NT2/D1 (cell line): Measurements from ENCODE around the gene TIGAR.
A peak's percentile ranks its signal among the peaks of the same experiment; 100 is the strongest.

Source experiments
- DNase-seq: peaks from one replicate; pipeline ENCODE4 v3.0.0-alpha.2; 2011; ENCODE audit warnings: low read depth, low spot score
- H3K27me3 ChIP-seq: 2 replicates; pipeline ENCODE4 v1.6.0; 2011; ENCODE audit warnings: mild to moderate bottlenecking; ENCODE audit not compliant: insufficient read length, insufficient read depth
- H3K36me3 ChIP-seq: 2 replicates; pipeline ENCODE4 v1.6.1; 2011; ENCODE audit warnings: mild to moderate bottlenecking, low read length, mixed read lengths; ENCODE audit not compliant: insufficient read depth, insufficient read length
- H3K4me1 ChIP-seq: 2 replicates; pipeline ENCODE4 v1.5.1; 2011; ENCODE audit not compliant: insufficient read depth, insufficient read length
- H3K4me3 ChIP-seq: 2 replicates; pipeline ENCODE4 v1.5.1; 2011; ENCODE audit warnings: low read depth; ENCODE audit not compliant: insufficient read length
- H3K9ac ChIP-seq: 2 replicates; pipeline ENCODE4 v1.6.0; 2011; ENCODE audit warnings: low read depth; ENCODE audit not compliant: insufficient read length
- H3K9me3 ChIP-seq: 2 replicates; pipeline ENCODE4 v1.5.1; 2011; ENCODE audit warnings: mild to moderate bottlenecking, low read length; ENCODE audit not compliant: insufficient read depth
- SUZ12 ChIP-seq: IDR thresholded peaks from 2 replicates; pipeline ENCODE4 v1.6.1; 2011; ENCODE audit not compliant: insufficient read length, insufficient read depth; ENCODE audit errors: extremely low read depth
- YY1 ChIP-seq: IDR thresholded peaks from 2 replicates; pipeline ENCODE4 v1.6.1; 2011; ENCODE audit not compliant: insufficient read length, insufficient read depth
- ZNF274 ChIP-seq: IDR thresholded peaks from 2 replicates; pipeline ENCODE4 v1.6.1; 2011; ENCODE audit warnings: mild to moderate bottlenecking, low read depth, low read length

TIGAR gene

GRCh38 chr12:4320497-4320852, 538 bp upstream of the TIGAR start:
- H3K36me3 ChIP-seq = peaks cover 28% of the 10 kb centered on the region
- H3K4me1 ChIP-seq = no peaks in the 10 kb centered on the region
- no peaks in the 10 kb centered on the region for H3K9me3 ChIP-seq
- H3K4me3 ChIP-seq = peak overlapping the region; percentile 81
- no peak for DNase-seq
- TF ChIP-seq ZNF274 = no peak
- TF ChIP-seq YY1 = no peak
- no peak for TF ChIP-seq SUZ12
- peak overlapping the region; percentile 89 for H3K9ac ChIP-seq
- H3K27me3 ChIP-seq = peaks cover 2% of the 10 kb centered on the region

- Histone ChIP-seq H3K4me3 (peak overlapping the region; percentile 29), H3K36me3 (peaks cover 44% of the 10 kb centered on the region), H3K9ac (no peak overlapping the region), H3K27me3 (peaks cover 2% of the 10 kb centered on the region), H3K4me1 (no peaks in the 10 kb centered on the region), H3K9me3 (no peaks in the 10 kb centered on the region)
- TF ChIP-seq ZNF274 = no peak
- TF ChIP-seq SUZ12 = no peak
- TF ChIP-seq YY1 = no peak
- DNase-seq = no peak
These were observed 1.7 kb downstream of the TIGAR start for GRCh38 chr12:4322726-4323125.

GRCh38 chr12:4323396-4323795, 2.4 kb downstream of the TIGAR start:
- Histone ChIP-seq H3K4me1 (no peaks in the 10 kb centered on the region), H3K9me3 (no peaks in the 10 kb centered on the region), H3K9ac (no peak overlapping the region), H3K36me3 (peaks cover 44% of the 10 kb centered on the region), H3K27me3 (peaks cover 2% of the 10 kb centered on the region), H3K4me3 (no peak overlapping the region)
- no peak for TF ChIP-seq YY1
- no peak for TF ChIP-seq ZNF274
- TF ChIP-seq SUZ12 = no peak
- DNase-seq = no peak

- H3K9me3 ChIP-seq = no peaks in the 10 kb centered on the region
- DNase-seq = no peak
- H3K4me1 ChIP-seq = no peaks in the 10 kb centered on the region
- H3K27me3 ChIP-seq = peaks cover 2% of the 10 kb centered on the region
- no peak for TF ChIP-seq SUZ12
- TF ChIP-seq YY1 = no peak
- TF ChIP-seq ZNF274 = no peak
- H3K9ac ChIP-seq = no peak overlapping the region
- H3K4me3 ChIP-seq = no peak overlapping the region
- H3K36me3 ChIP-seq = peaks cover 50% of the 10 kb centered on the region
These were observed 3.4 kb downstream of the TIGAR start for GRCh38 chr12:4324366-4324765.

- Histone ChIP-seq H3K9me3 (no peaks in the 10 kb centered on the region), H3K27me3 (no peaks in the 10 kb centered on the region), H3K9ac (no peak overlapping the region), H3K4me1 (no peaks in the 10 kb centered on the region), H3K36me3 (peaks cover 66% of the 10 kb centered on the region), H3K4me3 (no peak overlapping the region)
- DNase-seq = no peak
- TF ChIP-seq ZNF274 (no peak), SUZ12 (no peak), YY1 (no peak)
These were observed 5.0 kb downstream of the TIGAR start for GRCh38 chr12:4325966-4326365.

- Histone ChIP-seq H3K4me1 (no peaks in the 10 kb centered on the region), H3K9ac (no peak overlapping the region), H3K27me3 (no peaks in the 10 kb centered on the region), H3K36me3 (peaks cover 79% of the 10 kb centered on the region), H3K4me3 (no peak overlapping the region), H3K9me3 (no peaks in the 10 kb centered on the region)
- no peak for DNase-seq
- TF ChIP-seq YY1 (no peak), SUZ12 (no peak), ZNF274 (no peak)
These were observed 6.3 kb downstream of the TIGAR start for GRCh38 chr12:4327293-4327692.

GRCh38 chr12:4330203-4330602, 9.2 kb downstream of the TIGAR start:
- Histone ChIP-seq H3K27me3 (no peaks in the 10 kb centered on the region), H3K36me3 (peaks cover 73% of the 10 kb centered on the region), H3K4me1 (no peaks in the 10 kb centered on the region), H3K9ac (no peak overlapping the region), H3K4me3 (no peak overlapping the region), H3K9me3 (no peaks in the 10 kb centered on the region)
- TF ChIP-seq ZNF274 = no peak
- TF ChIP-seq YY1 = no peak
- no peak for TF ChIP-seq SUZ12
- no peak for DNase-seq

- H3K9ac ChIP-seq = no peak overlapping the region
- no peaks in the 10 kb centered on the region for H3K4me1 ChIP-seq
- no peaks in the 10 kb centered on the region for H3K27me3 ChIP-seq
- peaks cover 74% of the 10 kb centered on the region for H3K36me3 ChIP-seq
- DNase-seq = no peak
- TF ChIP-seq ZNF274 (no peak), SUZ12 (no peak), YY1 (no peak)
- no peak overlapping the region for H3K4me3 ChIP-seq
- H3K9me3 ChIP-seq = no peaks in the 10 kb centered on the region
These were observed 10.2 kb downstream of the TIGAR start for GRCh38 chr12:4331221-4331620.
